GM19023 (cell line): ENCODE results near the gene SF3A2.

Experiments used
- ATAC-seq: cut with Tn5 transposase; IDR thresholded peaks from one replicate; pipeline ENCODE4 v1.9.1; 2021; ENCODE audit warnings: mild to moderate bottlenecking, moderate library complexity; ENCODE audit not compliant: unreplicated experiment

The SF3A2 gene

GRCh38 chr19:2288818-2289713, 52.4 kb downstream of the SF3A2 start:
- no peak for ATAC-seq

GRCh38 chr19:2289714-2290435, 53.3 kb downstream of the SF3A2 start:
- no peak for ATAC-seq

GRCh38 chr19:2290441-2291184, 54.0 kb downstream of the SF3A2 start:
- no peak for ATAC-seq

DNA sequence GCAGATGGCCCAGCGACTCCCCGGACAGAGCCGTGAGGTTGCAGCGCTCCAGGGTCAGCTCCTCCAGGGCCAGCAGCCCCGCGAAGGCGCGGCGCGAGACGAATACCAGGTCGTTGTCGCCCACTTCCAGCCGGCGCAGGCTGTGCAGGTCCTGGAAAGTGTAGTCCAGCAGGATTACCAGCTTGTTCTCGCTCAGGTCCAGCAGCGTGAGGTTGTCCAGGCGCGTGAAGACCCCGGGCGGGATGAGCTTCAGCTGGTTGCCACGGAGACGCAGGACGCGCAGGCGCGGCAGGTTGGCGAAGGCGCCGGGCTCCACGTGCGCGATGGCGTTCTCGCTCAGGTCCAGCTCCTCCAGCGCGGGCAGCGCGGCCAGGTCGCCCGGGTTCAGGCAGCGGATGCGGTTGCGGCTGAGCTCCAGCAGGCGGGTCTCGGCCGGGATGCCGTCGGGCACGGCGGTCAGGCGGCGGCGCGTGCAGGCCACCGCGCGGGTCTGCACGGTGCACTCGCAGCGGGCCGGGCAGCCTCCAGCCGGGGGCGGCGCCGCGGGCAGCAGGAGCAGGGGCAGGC, 54.6 kb downstream of the SF3A2 start:
- ATAC-seq, result no peak

DNA sequence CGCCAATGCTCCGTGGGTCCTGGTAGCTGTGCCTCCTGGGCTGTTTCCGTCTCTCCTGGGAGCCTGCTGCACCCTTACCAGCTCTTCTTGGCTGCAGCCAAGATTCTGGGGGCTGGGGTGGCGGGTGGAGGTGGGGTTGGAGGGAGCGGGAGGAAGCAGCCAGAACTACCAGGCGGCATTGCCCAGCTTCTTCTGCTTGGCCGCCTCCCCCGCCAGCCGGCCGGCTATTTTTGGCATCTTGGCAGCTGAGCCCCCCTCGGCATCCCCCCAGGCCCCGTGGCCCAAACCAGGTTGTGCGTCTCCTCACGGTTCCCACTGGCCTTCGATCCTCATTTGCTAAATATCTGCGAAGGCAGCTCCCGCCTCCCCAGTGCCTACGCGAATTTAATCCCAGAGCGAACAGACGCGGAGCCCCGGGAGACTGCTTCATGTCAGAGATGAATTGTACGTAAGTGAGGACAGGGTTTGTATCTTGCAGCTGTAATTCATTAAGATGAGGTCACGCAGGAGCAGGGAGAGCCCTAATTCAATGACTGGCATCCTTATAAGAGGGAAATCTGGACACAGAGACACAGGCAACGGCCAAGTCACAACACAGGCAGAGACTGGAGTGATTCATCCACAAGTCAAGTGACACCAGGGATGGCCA, 58.2 kb downstream of the SF3A2 start:
- no peak for ATAC-seq

GRCh38 chr19:2296141-2296540, 59.5 kb downstream of the SF3A2 start:
- ATAC-seq, result no peak
